SKM-1 (cell line): Measurements from ENCODE around the gene PDCD6IP.
"Not testable (repeated sequence)": the region's sequence is repeated elsewhere in the genome, so short reads cannot be mapped to it uniquely, and the experiment has no call there.

Source experiments
- DNase-seq: peaks from one replicate; lab custom pipeline; 2025; ENCODE audit not compliant: unreplicated experiment; lab: John Stamatoyannopoulos, UW

PDCD6IP gene

DNA sequence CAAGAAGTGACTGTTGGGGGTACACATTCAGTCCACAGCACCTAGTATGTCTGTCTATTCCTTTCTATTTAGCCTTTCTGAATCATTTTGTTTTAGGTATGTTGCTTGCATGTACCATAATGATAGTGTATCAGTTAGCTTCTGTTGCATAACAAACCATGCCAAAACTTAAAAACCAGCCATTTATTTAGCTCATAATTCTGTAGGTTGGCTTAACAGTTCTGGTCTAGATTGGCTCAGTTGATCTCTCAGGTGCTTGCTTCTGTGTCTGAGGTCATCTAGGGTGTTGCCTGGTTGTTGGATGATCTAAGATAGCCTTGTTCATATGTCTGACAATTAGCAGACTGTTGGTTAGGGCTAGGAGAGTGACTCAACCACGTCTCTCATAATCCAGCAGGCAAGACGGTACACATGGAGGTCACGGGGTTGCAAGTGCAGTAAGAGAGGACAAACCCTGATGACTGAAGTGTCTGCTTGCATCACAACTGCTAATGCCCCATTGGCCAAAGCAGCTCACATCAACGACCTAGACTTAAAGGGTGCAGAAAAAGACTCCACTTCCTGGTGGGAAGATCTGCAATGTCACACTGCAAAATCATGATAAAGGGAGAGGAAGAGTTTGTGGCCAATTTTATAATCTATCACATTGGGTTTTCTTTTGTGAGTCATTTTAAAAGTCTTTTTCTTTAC lies 6.8 kb upstream of the PDCD6IP start:
- peak; percentile 82 for DNase-seq

DNA sequence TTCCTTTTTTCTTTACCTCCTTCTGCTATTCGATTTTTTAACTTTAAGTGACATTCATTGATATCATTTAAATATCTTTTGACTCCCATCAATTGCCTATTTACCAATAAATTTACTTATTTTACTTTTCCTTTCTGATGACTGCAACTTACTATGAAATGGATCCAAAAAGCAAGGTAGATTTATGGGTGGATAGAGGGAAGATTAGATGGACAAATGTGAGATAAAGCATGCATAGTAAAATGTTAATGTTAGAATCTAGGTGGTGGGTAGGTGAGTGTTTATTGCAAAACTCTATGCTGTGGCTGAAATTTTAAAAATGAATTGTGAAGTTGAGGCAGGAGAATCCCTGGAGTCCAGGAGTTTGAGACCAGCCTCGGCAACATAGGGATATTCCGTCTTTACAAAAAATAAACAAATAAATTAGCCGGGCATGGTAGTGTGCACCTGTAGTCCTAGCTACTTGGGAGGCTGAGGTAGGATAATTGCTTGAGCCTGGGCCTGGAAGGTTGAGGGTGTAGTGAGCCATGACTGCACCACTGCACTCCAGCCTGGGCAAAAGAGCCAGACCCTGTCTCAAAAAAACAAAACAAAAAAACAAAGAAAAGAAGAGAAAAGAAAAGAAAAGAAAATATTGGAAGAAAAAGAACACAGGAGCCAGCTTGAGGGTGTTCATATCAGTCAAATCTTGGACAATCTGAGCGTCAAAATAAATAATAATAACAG lies 6.1 kb upstream of the PDCD6IP start:
- no peak for DNase-seq

DNA sequence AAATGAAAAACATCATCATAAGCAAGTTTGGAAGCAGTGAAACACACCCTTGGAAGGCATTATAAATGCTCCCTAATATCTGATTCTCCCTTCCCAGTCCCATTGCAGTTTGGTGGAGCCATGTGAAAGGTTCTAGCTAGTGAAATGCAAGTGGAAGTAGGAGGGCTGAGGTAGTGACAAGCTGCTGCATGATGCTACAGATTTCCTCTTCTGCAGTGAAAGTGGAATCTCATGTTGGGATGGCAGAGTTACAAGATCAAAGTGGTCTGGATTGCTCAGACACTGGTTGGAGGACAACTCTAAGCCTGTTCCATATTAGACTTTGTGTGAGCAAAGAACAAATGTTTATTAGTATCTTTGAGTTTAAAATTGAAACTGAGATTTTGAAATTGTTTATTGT lies 3.3 kb upstream of the PDCD6IP start:
- DNase-seq: no peak

DNA sequence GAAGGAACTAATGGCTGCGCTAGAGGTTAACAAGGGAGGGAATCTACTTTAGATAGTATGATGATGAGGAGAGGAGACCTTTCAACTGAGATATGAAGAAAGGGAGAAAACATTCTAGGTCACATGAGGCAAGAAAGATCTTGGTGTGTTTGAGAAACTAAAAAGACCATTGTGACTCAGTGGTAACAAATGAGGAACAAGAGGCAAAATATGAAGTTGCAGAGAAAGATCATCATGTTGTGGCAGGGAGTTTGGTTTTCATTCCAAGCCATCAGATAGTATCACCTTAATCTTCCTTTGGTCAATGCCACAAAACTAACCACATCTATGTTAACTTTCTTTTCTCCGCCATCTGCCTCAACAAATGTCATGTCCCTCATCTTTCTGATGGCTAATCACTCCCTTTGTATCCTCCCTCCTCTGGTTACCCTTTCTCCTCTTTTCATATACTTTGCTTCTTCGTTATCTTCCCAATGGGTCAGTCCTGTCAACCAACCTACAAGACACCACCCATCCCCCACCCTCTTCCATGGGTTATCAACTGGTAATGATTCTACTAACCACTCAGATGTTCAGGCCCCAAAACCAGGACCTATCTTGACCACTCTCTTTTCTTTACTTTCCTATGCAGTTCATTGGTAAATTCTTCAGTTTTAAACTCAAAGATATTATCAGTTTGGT lies 2.4 kb upstream of the PDCD6IP start:
- no peak for DNase-seq

DNA sequence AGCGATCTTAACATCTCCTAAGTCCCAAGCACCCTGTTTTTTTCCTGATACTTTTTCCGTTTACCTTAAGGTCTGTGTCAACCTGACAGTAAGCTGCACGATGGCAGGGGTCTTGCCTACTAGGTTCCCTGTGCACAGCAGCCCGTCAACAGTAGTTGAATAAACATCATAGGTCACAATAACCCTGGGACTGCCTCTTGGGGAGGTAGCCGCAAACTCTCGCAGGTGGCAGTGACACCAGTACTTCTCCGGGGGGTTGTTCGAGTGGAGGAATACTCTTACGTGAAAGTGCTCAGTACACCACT lies 365 bp upstream of the PDCD6IP start:
- no peak for DNase-seq

DNA sequence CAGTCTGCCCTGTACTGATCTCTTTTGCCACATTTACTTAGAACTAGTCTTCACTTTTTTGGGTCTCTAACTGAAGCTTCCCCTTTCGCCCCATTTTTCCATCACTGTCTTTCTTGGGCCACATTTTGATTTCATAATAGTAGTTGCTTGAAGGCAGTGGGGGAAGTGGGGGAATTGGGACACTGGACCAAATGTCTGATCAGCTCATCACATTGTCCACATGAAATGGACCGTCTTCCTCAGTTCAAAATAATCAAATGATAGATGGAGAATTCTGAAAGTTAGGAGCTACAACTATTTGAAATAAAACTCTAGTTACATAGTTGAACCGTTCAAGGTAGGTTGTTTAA lies 747 bp downstream of the PDCD6IP start:
- DNase-seq: peak; percentile 58

DNA sequence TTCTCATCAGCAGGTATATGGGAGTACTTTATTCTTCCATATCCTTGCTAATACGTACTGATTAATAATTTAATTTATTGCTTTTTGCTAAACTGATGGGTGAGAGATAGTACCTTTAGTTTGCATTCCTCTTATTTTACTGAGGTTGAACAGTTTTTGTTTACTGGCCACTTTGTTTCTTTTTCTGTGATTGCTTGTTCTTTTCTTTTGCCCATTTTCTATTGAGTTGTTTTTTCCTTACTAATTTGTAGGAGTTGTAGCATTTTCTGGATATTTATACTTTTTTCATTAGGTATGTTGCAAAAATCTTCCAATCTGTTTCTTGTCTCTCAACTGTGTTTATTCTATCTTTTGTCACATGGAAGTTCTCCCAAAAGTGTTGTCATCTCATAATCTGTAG lies 4.8 kb downstream of the PDCD6IP start:
- no peak for DNase-seq

DNA sequence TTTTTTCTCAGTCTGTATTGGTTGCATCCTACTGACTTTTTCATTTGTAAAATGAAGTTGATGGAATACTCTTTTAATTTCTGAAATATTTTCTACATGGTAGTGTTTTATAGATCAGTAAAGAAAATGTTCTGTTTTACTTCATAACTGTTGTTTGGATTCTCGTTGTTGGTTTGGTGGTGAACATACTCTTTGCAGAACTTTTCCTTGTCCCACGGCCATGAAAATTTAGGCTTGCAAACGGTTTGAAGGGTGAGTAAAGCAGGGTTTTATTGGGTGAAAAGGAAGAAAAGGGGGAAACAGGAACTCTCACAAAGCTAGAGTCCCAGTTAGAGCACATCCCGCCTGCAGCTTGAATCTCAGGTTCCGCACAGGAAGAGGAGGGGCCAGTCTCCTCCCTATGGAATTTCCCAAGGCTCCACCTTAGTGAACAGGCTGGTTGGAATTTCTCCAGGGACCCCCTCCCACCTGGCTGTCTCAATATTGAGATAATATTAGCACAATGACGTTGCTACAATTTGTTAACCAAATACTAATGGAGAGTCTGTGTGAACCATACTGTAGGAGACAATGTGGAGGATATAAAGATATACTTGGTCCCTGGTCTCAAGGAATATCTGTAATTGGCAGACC lies 5.6 kb downstream of the PDCD6IP start:
- no peak for DNase-seq

DNA sequence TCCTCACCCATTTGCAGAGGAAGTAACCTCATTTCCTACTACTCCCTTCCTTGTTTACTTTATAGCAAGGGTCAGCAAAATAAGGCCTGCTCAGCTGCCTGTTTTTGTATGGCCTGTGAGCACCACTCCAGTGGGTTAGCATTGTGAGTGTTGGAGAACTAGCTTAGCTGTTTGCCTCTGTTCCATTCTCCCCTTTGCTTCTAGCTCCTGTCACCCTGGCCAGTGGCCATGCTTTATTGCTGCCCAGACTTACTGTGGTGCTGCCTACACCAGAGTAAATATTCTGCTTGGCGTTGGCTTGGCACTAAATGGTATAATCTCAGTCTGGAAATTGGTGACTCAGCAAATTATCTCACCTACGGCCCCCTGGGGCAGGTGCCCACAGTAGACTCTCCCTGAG lies 8.8 kb downstream of the PDCD6IP start:
- no peak for DNase-seq

DNA sequence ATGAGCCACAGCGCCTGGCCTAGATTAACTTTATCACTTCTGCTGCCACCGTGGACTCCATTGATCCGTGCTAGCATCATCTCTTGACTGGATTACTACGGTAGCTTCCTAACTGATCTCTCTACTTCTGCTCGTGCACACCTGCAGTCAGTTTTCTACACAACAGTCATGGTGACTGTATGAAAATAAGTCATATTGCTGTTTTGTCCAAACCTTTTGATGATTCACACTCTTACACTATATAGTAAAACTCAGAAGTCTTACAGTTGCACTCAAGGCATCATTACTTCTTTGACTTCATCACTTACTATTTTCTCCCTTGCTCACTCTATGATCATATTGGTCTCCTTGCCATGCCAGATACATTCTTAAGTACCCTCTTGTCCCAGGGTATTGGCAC lies 10.1 kb downstream of the PDCD6IP start:
- no peak for DNase-seq

DNA sequence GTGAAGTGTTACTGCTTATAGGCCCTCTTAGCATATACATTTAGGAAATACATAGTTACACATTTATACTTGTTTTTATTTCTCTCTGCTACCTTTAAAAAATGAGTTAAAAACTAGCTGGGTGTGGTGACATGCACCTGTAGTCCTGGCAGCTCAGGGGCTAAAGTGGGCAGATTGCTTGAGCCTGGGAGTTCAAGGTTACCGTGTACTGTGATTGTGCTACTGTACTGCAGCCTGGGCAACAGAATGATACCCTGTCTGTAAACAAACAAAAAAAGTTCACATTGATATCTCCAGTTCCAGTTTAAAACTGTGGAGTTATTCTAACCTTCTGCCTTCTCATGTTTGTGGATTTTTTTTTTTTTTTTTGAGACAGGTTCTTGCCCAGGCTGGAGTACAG lies 12.1 kb downstream of the PDCD6IP start:
- no peak for DNase-seq

DNA sequence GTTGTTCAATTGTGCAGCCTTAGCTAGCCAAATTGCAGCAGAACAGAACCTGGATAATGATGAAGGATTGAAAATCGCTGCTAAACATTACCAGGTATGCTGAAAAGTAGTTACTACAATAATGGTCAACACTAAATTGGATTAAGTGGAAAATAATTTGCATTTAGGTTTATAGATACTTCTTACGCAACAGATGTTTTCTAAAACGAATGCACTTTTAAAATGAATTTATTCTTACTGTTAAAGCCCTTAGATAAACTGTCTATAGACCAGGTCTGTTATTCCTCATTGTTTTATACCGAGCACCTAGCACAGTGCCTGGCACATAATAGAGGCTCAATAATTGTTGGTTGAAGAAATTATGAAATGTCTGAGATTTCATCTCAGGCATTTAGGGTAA lies 23.6 kb downstream of the PDCD6IP start:
- DNase-seq: no peak

DNA sequence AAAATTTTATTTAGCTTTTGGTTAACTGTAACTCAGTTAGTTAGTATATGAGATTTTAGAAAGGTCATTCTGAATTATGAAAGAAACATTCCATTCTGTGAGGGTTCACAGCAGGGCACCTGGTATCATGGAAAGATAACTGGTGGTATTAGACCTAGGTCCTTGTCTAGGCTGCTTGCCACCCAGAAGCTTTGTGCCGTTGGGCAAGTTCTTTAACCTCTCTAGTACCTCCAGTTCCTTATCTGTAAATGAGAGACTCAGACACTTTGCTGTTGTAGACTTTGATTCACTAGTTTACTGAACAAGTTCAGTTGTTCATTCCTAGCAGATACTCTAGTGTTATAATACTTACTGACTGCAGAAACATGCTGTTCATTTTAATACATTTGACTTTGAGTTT lies 25.4 kb downstream of the PDCD6IP start:
- DNase-seq: no peak

DNA sequence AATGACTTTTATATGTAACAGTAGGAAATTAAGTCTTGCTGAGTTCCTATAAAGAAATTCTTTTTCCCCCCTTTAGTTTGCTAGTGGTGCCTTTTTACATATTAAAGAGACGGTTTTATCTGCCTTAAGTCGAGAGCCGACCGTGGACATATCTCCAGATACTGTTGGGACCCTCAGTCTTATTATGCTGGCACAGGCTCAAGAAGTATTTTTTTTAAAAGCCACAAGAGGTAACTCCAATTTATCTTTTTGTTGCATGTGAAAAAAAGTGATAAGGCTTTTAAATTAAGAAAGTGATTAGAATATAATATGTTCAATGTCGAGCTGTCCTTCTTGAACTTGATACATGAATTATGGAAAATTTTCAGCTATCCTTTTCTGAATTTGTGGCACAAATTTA lies 26.7 kb downstream of the PDCD6IP start:
- no peak for DNase-seq

DNA sequence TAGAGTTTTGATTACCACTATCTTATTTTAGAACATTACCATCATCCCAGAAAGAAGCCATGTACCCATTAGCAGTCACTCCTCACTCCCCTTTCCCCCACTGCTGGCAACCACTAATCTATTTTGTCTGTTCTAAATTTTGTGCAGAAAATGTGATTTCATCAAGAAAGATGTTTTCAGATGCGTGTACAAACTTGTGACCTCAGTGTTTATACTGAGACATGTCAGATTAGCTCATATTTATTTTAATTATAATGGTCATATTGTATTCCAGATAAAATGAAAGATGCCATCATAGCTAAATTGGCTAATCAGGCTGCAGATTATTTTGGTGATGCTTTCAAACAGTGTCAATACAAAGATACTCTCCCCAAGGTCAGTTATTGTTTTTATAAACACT lies 27.8 kb downstream of the PDCD6IP start:
- no peak for DNase-seq

DNA sequence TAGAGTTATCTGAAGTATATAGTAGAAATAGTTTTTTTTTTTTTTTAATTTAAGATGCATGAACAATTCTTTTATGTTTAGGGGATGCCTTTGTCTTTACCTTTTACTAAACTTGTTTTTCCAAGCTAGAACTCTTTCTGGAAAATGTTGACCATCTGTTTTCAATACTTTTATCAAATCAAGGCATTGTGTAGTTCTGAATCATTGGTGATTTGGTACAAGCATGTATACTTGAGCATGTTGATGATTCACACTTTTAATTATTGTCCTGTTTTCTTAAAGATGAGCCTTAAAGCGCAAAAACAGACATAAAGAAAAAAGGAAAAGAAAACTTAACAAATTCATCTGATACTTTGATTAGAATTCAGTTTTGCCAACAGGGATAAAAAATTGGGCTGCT lies 28.3 kb downstream of the PDCD6IP start:
- no peak for DNase-seq

DNA sequence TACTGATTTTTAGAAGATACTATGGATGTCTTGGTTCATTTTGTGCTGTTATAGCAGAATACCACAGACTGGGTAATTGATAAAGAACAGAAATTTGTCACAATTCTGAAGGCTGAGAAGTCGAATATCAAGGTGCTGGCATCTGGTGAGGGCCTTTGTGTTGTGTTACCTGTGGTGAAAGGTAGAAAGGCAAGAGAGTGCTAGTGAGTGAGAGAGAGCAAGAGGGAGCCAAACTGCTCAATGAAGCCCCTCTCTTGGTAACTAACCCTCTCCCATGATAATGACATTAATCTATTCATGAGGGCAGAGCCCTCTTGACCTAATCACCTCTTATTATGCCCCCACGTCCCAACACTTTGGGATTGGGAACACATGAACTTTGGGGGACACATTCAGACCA lies 31.3 kb downstream of the PDCD6IP start:
- no peak for DNase-seq

DNA sequence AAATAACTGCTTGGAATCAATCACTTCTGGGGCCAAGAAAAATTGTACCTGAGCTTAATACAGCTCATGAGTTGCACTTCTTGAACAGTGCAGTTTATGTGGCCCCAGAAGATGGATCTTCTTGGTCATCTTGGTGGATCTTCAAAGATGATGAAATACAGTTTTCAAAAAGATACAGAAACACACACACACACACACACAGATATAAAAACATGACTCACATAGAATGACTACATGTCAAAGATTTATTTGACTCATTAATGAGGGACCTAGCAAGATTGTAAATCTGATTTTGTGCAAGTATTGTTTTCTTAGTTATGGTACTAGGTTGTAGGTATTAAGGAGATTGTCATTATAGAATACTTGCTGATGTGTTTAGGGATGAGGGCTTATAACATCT lies 32.6 kb downstream of the PDCD6IP start:
- DNase-seq: no peak

DNA sequence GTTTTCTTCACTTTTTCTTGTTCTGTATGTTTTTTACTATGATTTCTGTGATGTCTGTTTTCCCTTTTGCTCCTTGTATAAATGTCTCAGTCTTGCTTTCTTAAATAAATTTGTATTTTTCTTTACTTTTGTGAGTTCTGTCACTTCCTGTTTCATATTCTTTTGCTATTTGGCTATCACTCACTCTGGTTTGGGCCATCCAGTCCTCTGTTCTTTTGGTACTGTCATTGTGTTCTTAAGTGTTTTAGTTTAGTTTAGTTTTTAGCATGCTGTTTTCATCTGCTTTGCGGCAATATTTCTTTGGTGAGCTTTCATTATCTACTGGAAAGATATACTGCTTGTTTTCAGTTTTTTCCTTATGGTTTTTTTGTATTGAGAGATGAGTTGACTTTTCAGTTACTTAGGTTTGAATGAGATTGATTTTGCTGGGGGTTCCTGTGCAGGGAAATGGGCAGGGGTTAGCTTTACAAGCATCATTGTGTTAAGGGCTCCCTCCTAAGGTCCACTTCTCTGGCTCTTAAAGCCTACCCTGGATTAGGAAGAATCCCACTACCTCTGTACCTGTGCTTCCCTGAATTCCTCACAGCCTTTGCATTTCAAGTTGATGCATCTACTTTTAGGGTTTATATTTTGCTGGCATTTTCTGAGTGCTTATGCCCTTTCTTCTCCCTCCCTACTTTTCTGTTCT lies 35.1 kb downstream of the PDCD6IP start:
- no peak for DNase-seq

DNA sequence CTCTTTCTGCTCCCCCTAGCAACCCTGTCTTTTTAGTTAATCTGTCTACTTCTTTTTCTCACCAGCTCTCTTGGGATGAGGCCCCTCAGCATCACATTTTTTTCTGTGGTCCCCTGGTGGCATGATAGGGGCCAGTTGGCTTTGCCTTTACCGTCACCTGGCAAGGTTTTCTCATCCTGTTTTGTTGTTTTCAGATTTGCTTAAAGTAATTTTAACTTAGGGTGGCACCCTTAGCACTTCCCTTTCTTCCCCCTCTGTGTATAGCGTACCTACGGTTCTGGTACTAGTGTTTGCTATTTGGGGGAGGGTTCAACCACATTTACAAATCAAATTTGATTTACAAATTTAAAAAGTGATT lies 35.6 kb downstream of the PDCD6IP start:
- no peak for DNase-seq

DNA sequence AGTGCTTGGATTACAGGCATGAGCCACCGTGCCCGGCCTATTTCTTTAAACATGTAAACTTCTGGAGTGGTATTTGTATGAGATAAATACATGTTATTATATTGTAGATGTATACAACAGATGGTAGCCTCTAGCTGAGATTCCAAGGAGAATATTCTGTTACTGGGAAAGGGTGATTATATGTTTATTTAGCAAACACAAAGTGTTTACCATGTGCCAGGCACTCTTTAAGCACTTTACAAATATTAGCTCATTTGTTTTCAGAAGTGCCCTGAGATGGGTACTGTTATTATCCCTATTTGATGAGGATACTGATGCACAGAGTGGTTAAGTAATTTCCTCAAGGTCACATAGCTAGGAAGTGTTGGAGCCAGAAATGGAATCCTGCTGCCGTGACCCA lies 38.8 kb downstream of the PDCD6IP start:
- not testable (repeated sequence) for DNase-seq

DNA sequence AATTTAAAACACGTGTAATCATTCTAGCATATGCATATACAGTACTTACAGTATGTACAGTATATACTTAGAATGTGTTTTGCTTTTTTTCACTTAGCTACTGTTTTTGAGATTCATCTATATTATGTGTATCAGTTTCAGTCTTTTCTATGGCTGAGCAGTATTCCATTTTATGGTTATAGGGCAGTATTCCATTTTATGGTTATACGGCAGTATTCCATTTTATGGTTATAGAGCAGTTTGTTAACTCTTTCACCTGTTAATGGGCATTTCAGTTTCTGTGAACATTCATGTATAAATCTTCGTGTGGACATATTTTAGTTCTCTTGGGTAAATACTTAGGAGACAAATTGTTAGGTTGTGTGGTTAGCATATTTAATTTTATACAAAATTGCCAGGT lies 40.9 kb downstream of the PDCD6IP start:
- DNase-seq: no peak
